ENCODE data around the gene ARFIP1.

DNA sequence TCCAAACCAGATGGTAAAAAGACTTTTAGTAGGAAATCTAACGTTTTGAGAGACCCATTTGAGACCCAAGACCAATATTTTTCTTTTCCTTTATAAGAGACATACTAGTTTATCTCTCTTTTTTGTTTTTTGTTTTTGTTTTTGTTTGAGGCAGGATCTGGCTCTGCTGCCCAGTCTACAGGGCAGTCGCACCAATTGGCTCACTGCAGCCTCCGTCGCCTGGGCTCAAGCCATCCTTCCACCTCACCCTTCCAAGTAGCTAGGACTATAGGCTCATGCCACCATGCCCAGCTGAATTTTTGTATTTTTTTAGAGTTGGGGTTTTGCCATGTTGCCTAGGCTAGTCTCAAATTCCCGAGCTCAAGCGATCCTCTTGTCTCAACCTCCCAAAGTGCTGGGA, 79.2 kb downstream of the ARFIP1 start:
- TF ChIP-seq YY1 (IDR thresholded peaks at IDR 0.05; ENCODE audit: insufficient read depth, insufficient read length) (no peak), SUZ12 (IDR thresholded peaks at IDR 0.05; ENCODE audit: extremely low read depth, insufficient read depth, insufficient read length) (no peak), ZNF274 (IDR thresholded peaks at IDR 0.05; ENCODE audit: low read depth, low read length) (no peak)
